Glutamatergic neuron (in vitro differentiated cells): Measurements from ENCODE around the gene PGLYRP2. TPM values are rescaled to one million over a fixed set of nuclear protein-coding genes. Genes with fewer than 3 reads are reported as not detected.
"Not testable (repeated sequence)": the region's sequence is repeated elsewhere in the genome, so short reads cannot be mapped to it uniquely, and the experiment has no call there.

Source experiments
- DNase-seq: peaks from one replicate; pipeline ENCODE4 v3.0.0; 2022
- H3K27ac Mint-ChIP-seq: one replicate; pipeline ENCODE4 v1.8.0; 2020; ENCODE audit warnings: mild to moderate bottlenecking, mixed read lengths, inconsistent platforms; ENCODE audit not compliant: unreplicated experiment
- H3K27me3 Mint-ChIP-seq: one replicate; pipeline ENCODE4 v1.8.0; 2020; ENCODE audit warnings: mild to moderate bottlenecking, moderate library complexity, mixed read lengths, inconsistent platforms; ENCODE audit not compliant: unreplicated experiment
- H3K36me3 Mint-ChIP-seq: one replicate; pipeline ENCODE4 v1.8.0; 2020; ENCODE audit warnings: mild to moderate bottlenecking, mixed read lengths, inconsistent platforms; ENCODE audit not compliant: unreplicated experiment
- H3K4me1 Mint-ChIP-seq: one replicate; pipeline ENCODE4 v1.8.0; 2020; ENCODE audit warnings: mild to moderate bottlenecking, low read depth, mixed read lengths, inconsistent platforms; ENCODE audit not compliant: unreplicated experiment
- H3K4me3 Mint-ChIP-seq: one replicate; pipeline ENCODE4 v1.8.0; 2020; ENCODE audit warnings: mild to moderate bottlenecking, mixed read lengths, inconsistent platforms; ENCODE audit not compliant: unreplicated experiment
- H3K9me3 Mint-ChIP-seq: one replicate; pipeline ENCODE4 v1.8.0; 2020; ENCODE audit warnings: mild to moderate bottlenecking, moderate library complexity, mixed read lengths, inconsistent platforms; ENCODE audit not compliant: unreplicated experiment
- total RNA-seq: library from RNA; stranded (reverse); fragmentation: NEBNext Ultra II Directional; extraction: Animal tissue kit (Norgen Biotek cat#: 25700); gene quantifications from one replicate; pipeline ENCODE4 v1.2.1, GENCODE V29; 2021; ENCODE audit not compliant: unreplicated experiment
- TF ChIP-seq, protein P1 (sequence below): fragments of 200-600 bp; sonication (generic); IDR thresholded peaks from one replicate; pipeline ENCODE4 v1.5.0; 2021; ENCODE audit not compliant: partially characterized antibody, unreplicated experiment

PGLYRP2 gene
- total RNA-seq, 1 donor from 2014 or later, result not detected

DNA sequence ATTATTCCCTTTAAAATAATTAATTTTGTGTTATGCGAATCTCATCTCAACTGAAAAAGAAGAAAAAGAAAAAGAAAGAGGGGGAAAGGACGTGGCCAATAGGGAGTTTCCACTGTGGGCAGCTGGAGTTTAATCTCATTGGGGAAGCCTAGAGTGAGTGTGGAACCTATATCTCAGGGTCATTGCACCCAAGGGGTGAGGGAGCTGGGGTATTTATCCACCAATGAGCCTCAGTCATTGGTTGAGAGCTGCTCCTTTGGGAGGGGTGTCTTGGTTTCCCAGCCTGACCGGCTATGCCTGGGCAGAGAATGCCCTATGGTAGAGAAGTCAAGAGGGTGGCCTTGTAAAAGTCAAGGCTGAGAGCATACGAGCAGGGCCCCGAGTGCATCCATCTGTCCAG, 45.5 kb upstream of the PGLYRP2 start:
- H3K4me1 Mint-ChIP-seq, result no peaks in the 10 kb centered on the region
- no peak overlapping the region for H3K4me3 Mint-ChIP-seq
- no peaks in the 10 kb centered on the region for H3K36me3 Mint-ChIP-seq
- no peak for DNase-seq
- TF ChIP-seq, protein P1, sequence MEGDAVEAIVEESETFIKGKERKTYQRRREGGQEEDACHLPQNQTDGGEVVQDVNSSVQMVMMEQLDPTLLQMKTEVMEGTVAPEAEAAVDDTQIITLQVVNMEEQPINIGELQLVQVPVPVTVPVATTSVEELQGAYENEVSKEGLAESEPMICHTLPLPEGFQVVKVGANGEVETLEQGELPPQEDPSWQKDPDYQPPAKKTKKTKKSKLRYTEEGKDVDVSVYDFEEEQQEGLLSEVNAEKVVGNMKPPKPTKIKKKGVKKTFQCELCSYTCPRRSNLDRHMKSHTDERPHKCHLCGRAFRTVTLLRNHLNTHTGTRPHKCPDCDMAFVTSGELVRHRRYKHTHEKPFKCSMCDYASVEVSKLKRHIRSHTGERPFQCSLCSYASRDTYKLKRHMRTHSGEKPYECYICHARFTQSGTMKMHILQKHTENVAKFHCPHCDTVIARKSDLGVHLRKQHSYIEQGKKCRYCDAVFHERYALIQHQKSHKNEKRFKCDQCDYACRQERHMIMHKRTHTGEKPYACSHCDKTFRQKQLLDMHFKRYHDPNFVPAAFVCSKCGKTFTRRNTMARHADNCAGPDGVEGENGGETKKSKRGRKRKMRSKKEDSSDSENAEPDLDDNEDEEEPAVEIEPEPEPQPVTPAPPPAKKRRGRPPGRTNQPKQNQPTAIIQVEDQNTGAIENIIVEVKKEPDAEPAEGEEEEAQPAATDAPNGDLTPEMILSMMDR, result no peak
- peaks cover 5% of the 10 kb centered on the region for H3K27me3 Mint-ChIP-seq
- H3K9me3 Mint-ChIP-seq, result peaks cover 3% of the 10 kb centered on the region
- no peak overlapping the region for H3K27ac Mint-ChIP-seq

DNA sequence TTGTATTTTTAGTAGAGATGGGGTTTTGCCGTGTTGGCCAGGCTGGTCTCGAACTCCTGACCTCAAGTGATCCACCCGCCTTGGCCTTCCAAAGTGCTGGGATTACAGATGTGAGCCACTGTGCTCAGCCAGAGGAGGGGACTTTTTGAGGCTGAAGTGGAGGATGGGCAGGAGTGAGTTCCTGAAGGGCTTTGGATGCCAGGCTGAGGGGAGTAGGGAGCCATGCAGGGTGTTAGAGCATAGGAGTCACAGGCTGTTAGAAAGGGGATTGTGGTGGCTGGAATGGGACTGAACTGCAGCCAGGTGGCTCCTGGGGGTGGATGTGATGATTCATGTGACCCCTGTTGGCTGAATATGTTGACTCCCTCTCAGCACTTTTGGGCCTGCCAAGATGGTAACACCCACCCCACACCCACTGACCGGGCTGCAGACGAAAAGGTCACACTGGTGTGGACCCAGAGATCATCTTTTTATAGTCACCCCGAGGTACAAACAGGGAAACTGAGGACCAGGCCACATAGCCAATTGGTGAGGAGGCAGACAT, 40.2 kb upstream of the PGLYRP2 start:
- no peaks in the 10 kb centered on the region for H3K4me1 Mint-ChIP-seq
- H3K27ac Mint-ChIP-seq, result no peak overlapping the region
- no peak for DNase-seq
- TF ChIP-seq, protein P1, result no peak
- H3K36me3 Mint-ChIP-seq, result peaks cover 5% of the 10 kb centered on the region
- H3K27me3 Mint-ChIP-seq, result peaks cover 3% of the 10 kb centered on the region
- H3K4me3 Mint-ChIP-seq, result no peak overlapping the region
- peaks cover 6% of the 10 kb centered on the region for H3K9me3 Mint-ChIP-seq

DNA sequence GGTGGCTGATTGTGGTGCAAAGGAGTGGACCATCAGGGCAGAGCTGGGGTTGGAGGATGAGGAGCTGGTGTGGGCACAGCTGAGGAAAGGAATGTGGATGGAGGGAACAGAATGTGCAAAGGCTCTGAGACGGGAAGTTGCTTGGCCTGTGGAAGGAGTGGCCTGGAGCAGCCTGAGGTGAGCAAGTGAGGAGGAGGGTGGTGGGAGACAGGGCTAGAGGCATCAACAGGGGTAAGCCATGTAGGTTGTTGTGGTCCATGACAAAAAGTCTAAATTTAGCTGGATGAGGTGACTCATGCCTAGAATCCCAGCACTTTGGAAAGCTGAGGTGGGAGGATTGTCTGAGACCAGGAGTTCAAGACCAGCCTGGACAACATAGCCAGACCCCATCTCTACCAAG, 38.5 kb upstream of the PGLYRP2 start:
- Mint-ChIP-seq H3K4me3 (no peak overlapping the region), H3K9me3 (peaks cover 6% of the 10 kb centered on the region), H3K27me3 (no peaks in the 10 kb centered on the region), H3K4me1 (no peaks in the 10 kb centered on the region), H3K27ac (no peak overlapping the region), H3K36me3 (peaks cover 5% of the 10 kb centered on the region)
- TF ChIP-seq, protein P1, result no peak
- no peak for DNase-seq

DNA sequence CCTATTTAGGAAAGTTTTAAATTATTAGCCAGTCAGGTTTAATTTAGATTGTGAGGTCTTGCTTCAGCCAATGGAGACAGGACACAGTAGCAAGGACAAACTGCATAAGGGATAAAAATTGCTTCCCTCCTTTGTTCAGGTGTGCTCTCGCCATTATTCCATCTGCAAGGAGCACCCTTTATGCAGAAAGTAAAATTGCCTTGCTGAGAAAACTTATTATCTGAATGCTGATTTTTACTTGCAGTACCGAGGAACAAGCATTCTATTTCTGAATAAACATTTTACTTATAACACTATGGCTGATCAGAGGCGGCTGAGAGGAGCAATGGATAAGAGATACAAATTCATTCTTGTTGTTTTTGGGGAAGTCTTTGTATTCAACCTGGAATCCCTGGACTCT, 37.1 kb upstream of the PGLYRP2 start:
- Mint-ChIP-seq H3K36me3 (peaks cover 5% of the 10 kb centered on the region), H3K27ac (no peak overlapping the region), H3K4me3 (no peak overlapping the region), H3K9me3 (peaks cover 6% of the 10 kb centered on the region), H3K27me3 (no peaks in the 10 kb centered on the region), H3K4me1 (no peaks in the 10 kb centered on the region)
- no peak for DNase-seq
- TF ChIP-seq, protein P1, result no peak

DNA sequence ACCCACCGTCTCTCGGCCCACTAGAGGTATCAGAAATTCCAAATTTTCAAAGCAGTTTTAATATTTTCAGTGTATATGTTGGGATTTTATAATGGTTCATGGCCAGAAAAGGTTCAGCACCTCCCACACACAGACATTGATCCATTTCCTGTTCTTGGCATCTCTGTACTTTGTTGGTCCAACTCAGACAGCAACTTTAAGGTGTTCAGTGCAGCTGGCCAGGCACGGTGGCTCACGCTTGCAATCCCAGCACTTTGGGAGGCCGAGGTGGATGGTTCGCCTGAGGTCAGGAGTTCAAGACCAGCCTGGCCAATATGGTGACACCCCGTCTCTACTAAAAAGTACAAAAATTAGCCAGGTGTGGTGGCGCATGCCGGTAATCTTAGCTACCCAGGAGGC, 35.9 kb upstream of the PGLYRP2 start:
- not testable (repeated sequence) for DNase-seq, H3K9me3 Mint-ChIP-seq, H3K27ac Mint-ChIP-seq, H3K27me3 Mint-ChIP-seq, H3K36me3 Mint-ChIP-seq, H3K4me3 Mint-ChIP-seq, H3K4me1 Mint-ChIP-seq
